ENCODE measurements around the gene FBXO41.
"Not testable (repeated sequence)": the region's sequence is repeated elsewhere in the genome, so short reads cannot be mapped to it uniquely, and the experiment has no call there.

The FBXO41 gene

DNA sequence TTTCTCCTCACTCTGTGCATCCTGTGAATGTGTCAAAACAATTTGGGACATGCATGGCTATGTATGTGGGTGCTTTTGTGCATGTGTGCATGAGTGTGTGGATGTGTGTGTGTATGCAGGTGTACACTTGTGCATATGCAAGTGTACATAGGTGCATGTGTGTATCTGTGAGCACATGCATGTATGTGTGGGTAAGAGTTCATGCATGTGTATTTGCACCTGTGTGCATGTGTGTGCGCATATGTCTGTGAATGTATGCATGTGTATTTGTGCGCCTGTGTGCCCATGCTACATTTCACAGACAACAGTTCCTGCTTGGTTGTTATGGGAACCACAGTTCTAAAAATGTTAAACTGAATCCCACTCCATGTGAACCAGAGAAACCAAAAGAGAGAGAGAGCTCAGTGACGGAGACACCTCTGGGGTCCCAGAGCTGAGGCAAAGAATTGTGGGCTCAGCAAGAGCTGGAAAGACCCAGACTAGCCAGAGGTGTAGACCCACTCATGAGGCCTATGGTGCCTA is 1.9 kb upstream of the FBXO41 start:
- no peak for DNase-seq (ENCODE audit: low spot score)

DNA sequence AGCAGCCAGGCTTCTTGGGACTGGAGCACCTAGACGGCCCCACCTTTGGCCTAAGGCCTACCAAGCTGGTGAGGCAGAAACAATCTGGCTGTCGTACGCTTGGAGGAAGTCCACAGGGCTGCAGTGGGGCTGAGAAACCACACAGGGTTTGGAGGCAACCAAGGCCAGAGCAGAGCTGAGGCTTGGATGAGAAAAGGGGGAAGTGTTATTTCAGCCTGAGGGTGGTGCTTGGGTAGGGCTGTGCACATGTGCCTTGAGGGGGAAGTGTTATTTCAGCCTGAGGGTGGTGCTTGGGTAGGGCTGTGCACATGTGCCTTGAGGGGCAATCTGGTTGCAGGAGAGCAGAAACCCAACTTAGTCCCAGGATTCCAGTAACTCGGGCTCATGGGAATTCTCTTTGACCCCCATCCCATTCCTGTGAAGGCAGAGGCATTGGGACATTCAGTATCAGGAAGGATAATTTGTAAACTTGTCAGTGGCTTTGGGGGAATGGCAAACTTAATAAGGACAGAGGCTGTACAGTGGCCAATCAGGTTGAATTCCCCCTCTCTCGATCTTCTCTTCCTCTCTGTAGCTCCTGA is 971 bp upstream of the FBXO41 start:
- DNase-seq (ENCODE audit: low spot score): no peak

DNA sequence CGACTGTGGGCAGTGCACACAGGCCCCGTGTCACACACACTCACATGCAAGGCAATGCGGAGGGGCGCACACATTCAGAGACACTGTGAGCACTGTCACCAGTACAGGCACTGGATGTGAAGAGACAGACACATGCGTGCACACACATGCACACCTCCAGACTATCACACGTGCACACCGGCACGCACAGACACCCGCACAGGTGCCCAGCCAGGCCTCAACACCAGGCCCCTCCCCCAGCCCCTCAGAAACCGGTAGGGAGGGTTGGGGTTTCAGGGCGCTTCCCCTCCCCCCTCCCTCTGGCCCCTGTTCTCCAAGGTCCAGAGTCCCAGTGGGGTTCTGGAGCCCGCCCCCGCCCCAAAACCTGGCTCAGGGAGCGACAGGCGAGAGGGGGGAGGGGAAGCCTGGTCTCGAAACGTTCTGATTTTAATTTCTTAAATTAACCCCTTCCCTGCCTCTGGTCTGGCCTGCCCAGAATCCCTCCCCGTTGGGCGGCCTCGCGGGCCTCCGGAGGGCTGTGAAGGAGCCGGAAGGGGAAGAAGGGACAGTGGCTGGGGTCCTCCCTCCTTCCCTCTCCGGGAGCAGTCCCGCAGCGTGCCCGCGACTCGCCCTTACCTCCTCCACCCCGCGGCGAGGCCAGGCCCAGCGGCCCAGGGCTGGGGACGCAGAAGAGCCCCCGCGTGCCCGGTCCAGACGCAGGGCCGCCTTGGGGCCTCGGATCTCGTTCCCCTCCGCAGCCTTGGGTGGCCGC is 558 bp downstream of the FBXO41 start:
- DNase-seq (ENCODE audit: low spot score): no peak

DNA sequence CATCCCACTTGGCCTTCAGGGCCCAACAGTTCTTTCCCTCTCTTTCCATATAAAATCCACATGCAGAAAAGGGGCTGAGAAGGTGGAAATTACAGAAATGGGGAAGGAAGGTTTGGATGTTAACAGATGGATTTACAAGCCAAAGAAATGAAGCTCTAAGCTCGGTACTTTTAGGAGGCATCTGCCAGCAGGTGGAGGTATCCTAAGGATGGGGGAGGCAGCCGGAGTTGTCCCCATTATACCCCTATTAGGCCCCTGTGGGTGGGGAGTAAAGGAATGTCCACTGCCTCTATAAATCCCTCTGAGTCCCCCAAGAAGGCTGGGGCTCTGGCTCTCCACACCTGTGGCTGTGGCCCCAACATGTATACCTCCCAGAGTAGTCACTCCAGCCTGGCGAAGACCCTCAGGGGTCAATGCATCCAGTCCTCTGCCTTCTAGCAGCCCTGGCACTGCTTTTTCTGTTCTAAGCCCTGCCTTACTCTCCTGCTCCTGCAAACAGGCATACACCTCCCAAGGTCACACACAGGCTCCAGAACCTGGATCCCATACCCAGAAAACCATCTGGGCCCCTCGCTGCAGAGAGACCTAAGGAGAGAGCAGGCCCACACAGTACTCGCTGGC is 1.2 kb downstream of the FBXO41 start:
- no peak for DNase-seq (ENCODE audit: low spot score)

DNA sequence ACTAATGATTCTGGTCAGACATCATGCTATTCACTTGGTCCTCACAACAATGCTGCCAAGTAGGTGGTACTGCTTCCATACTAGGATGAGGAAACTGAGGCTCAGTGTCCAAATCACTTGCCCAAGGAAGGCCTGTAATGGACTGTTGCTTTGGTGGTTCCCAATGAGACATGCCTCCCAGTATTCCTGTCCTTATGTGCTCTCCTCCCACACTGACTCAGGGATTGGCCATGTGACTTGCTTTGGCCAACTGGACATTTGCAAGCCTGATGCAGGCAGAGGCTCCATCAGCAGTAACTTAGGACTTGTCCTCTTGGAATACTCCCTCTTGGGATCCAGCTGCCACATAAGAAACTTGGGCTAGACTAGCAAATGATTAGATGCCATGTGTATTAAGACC is 3.0 kb downstream of the FBXO41 start:
- DNase-seq (ENCODE audit: low spot score): no peak

DNA sequence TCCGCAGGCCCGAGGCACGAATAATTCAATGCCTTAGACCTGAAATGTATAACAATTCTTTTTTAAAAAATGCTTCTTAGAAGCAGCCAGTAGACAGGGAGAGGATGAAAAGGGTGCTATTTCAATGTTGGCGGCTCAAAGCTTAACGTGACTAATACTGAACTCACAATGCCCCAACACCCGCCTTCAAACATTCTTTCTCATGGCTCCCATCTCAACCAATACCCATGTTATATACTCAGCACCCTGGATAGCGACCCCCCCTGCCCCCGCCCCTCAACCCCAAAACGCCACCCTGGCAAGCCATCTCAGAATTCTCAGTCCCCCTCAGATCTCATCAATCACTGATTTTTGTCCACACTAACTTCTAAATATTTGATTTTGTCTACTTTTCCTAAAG is 4.4 kb downstream of the FBXO41 start:
- DNase-seq (ENCODE audit: low spot score): no peak

DNA sequence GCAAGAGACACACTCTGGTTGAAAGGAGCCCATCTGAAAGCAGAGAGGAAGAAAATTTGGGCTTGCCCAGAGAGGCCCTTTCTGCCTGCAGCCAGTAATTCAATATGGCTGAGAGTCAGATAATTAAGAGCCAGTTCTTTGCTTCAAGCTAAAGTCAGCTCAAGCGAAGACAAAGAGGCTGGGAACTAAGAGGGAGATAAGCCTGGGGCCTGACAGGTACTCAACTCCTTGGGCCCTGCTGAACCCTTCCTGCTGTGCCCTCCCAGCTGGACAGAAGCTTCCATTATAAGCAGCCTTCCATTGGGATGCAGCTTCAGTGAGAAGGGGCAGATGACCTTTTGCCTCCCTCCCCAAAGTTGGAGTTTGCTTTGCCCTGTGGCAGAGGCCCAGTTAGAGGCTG is 12.0 kb downstream of the FBXO41 start:
- DNase-seq (ENCODE audit: low spot score): no peak

DNA sequence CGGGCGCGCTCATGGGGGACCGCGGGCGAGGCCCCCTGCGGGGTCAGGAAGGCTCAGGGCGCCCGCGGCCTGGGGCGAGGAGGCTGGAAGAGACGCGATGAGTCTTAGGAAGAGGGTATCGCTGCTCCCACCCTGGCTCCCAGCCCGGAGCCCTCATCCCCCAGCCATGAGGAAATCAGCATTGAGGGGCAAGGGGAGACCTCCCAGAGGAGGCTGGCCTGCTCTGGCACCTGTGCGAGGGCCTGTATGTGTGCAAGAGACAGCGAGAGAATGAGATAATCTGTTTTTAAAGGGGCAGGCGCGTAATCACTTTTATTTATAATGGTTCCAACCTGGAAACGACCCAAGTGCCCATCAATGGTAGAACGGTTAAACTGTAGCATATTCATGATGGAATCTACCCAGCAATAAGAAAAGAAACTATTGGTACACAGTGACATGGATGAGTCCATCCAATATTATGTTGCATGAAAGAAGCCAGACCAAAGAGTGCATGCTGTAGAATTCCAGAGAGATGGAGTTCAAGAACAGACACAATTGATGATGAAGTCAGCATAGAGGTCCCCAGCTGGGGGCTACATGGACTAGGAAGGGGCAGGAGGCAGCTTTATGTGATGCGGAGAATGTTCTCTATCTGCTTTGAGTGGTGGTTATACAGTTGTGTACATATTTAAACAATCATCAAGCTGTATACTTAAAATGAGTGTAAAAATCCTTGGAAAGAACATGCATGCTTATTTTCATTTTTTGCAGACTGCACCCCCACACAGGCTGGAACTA is 14.4 kb downstream of the FBXO41 start:
- DNase-seq (ENCODE audit: low spot score): no peak

DNA sequence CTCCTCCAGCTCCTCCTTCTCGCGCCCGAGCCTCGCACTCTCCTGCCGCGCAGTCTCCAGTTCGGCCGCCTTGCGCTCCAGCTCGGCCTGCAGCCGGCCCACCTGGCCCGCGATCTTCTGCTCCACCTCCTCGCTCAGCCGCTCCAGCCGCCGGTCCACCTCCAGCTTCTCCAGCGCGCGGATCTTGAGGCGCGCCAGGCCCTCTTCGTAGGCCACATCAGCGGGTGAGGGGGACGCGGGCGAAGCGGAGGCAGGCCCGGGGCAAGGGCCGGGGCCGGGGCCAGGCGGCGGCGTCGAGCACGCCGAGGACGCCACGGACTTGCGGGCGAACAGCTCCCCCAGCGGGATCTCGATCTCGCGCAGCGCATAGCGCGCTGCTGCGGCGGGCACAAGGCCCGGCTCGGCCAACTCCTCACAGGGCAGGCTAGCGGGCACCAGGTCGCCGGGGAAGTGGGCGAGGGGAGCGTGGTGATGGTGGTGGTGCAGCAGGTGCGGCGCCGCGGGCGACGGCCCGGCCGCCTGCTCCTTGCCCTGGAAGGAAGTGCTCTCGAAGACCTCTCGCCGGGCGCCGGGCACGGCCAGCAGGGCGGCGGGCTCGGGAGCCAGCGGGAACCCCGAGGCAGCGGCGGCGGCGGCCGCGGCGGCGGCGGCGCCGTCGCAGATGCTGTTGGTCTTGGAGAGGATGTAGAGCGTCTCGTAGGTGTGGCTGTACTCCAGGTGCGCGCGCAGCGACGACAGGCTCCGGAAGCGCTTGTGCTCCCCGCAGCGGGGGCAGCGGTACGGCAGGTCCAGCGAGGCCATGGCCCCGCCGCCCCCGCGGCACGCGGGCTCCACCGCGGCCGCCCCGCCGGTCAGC is 15.2 kb downstream of the FBXO41 start:
- DNase-seq (ENCODE audit: low spot score): no peak

DNA sequence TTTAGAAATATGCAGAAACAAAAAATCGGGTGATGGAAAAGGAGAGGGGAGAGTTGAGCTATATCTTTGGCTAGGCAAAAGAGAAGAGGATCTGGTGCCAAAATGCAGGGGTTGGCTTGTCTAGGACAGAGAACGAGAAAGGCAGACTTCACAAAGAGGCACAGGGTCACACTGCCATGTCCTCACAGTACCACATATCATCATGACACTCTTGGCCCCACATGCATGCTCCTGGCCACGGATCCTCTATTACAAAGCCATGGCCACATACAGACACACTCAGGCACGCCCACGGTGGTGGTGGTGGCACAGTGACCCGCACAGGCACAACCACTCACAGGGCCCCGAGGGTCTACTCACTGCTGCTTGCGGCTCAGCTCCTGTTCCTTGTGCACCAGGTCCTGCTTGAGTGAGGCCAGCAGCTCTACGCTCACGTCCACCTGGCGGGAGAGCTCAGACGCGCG is 15.9 kb downstream of the FBXO41 start:
- DNase-seq (ENCODE audit: low spot score): no peak

DNA sequence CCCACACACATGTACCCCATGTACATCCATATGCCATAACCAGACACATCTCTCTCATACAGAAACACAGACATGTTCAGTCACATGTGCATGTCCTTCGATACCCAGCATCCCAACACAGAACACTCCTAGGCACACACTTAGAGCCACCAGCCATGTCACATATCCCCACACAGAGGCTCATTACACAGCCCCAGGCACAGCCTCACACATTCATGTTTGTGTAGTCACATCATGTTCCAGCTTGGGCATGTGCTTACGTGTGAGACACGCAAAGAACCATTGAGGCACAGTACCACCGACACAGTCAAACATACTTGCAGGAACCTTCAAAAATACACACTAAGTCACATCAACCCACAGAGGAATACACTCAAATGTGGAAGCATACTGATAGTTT is 17.3 kb downstream of the FBXO41 start:
- DNase-seq (ENCODE audit: low spot score): no peak

DNA sequence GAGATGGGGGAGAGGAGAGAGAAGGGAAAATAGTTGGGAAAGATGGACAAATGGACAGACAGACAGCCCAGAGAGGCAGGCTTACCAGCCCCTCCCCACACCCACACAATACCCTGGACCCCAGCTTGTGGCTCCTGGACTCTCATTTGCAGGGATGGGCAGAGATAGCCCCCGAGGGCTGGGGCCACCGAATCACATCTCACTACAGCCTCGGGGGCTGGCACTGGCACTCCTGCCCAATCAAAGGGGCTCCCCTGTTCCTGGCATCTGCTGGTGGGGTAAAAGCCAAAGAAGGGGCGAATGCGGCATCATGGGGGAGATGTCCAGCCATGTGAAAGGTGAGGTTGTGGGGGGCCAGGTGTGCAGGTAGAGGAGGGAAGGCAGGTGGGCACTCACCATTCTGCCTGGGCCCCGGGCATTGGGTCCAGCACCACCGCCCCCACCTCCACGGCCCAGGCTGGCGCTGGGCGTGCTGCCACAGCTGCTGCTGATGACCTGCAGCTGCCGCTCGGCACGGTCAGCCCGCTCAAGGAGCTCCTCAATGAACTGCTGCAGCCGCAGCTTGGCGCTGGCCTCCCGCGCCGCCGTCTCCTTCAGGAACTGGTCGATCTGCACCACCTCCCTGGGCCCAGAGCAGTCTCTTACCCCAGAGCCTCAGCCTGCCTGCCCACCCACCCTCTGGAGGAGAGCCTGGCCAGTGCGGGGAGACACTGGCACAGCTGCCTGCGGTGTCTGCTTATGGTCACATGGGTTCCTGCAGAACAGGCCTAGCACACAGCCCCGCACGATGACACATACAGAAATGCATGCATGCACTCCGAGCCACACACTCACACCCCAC is 18.0 kb downstream of the FBXO41 start:
- no peak for DNase-seq (ENCODE audit: low spot score)

DNA sequence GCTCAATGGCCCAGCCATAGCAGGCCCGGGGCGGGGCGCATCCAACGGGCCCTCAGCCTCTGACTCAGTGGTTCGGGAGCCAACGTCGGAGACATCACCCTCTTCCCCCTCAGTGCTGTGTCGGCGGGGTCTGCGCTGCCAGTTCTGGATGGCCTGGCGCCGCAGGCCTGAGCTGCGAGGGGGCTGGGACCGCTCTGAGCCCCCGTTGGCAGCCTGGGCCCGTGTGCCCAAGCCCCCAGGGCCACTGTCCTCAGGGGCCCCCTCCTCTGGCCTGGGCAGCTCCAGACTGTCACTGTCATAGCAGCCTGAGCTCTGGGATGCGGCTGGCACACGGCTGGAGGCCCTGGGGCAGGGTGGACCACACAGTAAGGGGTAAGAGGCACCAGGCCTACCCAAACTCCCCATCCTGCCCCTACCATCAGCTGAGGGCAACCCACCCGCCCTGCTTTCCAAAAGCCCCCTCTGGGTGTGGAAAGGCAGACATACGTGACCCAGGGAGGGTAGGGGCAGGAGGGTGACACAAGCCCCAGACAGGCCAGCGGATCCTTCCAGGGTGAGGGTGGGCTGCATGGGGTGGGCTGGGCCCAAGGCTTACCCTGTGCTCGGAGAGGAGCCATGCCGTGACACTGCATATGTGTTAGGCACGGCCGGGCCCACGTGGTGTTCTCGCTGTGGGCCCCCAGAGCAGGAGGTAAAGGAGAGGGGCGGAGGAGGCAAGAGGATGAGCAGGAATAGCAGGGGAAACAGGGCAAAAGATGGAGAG is 18.8 kb downstream of the FBXO41 start:
- no peak for DNase-seq (ENCODE audit: low spot score)

DNA sequence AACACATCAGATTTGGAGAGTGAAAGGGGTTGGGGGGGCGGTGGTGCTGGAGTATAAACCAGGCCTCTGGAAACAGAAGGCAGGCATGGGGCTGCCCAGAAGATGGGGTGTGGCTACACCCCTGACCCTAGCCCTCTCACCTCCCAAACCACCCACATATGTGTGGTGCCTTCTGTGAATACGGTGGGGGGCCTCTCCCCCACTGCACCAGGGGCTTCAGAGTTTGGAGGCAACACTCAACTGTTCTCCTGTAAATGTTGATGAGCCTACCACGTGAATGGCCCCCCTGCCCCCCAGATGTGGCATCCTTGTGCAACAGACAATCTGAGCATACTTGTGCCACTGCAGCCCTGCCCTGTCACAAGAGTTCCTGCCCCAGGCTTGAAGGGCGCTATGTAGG is 19.5 kb downstream of the FBXO41 start:
- DNase-seq (ENCODE audit: low spot score): no peak

DNA sequence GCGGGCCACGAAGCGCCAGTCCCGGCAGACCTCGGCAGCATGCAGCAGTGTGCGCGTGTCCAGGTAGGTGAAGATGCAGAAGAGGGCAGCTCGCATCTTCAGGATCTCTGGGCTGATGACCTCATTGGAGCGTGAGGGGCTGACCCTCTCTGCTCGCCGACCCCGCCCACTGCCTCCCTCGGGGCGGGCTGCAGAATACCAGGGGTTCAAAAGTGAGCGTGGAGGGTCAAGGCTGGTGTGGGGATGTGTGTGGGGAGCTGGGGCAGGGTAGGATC is 20.0 kb downstream of the FBXO41 start:
- DNase-seq (ENCODE audit: low spot score): no peak

DNA sequence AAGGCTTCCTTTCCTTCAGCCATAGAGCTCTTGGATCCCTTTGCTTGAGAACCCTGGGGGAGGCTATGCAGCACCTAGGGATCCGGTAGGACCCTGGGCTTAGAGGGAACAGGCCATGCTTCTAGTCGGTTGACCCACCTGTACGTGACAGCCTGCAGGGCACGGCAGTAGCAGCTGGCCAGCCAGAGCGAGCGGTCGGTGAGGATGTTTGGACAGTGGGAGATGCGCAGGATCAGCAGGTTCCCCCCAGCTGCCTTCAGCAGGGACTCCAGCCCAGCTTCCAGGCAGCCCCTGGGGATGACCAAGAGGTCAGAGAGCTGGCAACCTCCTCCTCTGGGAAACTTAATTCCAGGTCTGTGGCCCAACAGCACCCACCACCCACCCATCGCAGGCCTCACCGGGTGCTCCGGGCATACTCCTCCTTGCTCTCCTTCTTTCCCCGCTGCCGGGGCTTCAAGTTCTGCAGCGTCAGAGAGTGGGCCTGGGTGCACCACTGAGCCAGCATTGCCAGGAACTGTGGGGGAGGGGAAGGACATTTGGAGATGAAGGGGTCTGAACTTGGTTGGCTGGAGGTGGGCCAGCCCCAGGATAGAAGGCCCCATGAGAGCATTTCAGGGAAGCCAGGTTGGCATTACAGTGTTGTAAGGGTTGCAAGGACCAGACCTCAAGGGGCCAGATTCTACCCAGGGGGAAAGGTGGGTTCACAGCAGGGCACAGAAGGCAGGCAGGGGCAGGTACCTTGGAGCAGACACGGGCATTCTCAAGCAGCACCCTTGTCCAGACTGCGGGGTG is 20.5 kb downstream of the FBXO41 start:
- DNase-seq (ENCODE audit: low spot score): no peak

DNA sequence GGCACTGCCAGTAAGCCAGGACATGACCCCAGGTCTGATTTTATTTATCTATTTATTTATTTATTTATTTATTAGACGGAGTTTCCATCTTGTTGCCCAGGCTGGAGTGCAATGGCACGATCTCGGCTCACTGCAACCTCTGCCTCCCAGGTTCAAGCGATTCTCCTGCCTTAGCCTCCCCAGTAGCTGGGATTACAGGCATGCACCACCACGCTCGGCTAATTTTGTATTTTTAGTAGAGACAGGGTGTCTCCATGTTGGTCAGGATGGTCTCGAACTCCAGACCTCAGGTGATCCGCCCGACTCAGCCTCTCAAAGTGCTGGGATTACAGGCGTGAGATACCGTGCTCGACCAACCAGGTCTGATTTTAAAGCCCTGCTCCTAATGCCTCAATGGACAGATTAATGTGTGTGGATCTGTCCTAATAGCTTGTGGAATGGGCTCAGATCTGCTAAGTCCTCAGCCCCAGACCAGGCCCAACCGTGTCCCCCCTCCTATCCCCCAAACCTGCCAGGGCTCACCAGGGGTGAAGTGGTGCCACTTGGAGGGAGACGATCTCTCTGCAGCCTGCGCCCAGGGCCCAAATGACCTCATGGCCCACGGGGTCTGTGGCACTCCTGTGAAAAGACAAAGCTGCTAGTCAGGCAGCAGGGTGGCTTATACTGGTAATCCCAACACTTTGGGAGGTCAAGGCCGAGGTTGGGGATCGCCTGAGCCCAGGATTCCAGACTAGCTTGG is 21.4 kb downstream of the FBXO41 start:
- not testable (repeated sequence) for DNase-seq (ENCODE audit: low spot score)

DNA sequence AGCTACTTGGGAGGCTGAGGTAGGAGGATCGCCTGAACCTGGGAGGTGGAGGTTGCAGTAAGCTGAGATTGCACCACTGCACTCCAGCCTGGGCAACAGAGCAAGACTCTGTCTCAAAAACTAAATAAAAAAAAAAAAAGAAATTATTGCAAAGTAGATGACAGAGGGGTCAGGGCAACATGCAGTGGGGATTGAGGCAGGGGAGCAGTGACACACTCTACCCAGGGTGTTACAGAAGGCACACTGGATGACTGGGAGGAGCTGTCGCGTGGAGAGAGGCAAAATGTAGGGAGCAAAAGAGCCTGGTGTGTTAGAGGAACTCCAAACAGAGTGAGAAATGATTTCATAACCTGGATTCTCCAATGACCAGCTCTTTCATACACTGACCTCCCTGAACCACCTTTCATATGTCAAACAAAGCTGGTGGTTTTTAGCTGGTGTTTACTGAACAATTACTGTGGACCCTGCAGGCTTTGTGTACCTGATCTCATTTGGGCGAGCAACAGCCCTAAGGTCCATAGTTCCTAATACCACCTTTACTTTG is 22.1 kb downstream of the FBXO41 start:
- no peak for DNase-seq (ENCODE audit: low spot score)
